GM19099 (cell line): Measurements from ENCODE around the gene PERCC1.

ENCODE experiments used
- POLR2A ChIP-seq: IDR thresholded peaks from 3 replicates; pipeline ENCODE4 v1.6.1; 2011; ENCODE audit warnings: low read depth; ENCODE audit not compliant: insufficient read length; ENCODE audit errors: extremely low read depth

Gene PERCC1

GRCh38 chr16:1475552-1476114 lies 44.8 kb downstream of the PERCC1 start:
- no peak for TF ChIP-seq POLR2A

GRCh38 chr16:1477033-1477432 lies 46.2 kb downstream of the PERCC1 start:
- TF ChIP-seq POLR2A, result no peak

DNA sequence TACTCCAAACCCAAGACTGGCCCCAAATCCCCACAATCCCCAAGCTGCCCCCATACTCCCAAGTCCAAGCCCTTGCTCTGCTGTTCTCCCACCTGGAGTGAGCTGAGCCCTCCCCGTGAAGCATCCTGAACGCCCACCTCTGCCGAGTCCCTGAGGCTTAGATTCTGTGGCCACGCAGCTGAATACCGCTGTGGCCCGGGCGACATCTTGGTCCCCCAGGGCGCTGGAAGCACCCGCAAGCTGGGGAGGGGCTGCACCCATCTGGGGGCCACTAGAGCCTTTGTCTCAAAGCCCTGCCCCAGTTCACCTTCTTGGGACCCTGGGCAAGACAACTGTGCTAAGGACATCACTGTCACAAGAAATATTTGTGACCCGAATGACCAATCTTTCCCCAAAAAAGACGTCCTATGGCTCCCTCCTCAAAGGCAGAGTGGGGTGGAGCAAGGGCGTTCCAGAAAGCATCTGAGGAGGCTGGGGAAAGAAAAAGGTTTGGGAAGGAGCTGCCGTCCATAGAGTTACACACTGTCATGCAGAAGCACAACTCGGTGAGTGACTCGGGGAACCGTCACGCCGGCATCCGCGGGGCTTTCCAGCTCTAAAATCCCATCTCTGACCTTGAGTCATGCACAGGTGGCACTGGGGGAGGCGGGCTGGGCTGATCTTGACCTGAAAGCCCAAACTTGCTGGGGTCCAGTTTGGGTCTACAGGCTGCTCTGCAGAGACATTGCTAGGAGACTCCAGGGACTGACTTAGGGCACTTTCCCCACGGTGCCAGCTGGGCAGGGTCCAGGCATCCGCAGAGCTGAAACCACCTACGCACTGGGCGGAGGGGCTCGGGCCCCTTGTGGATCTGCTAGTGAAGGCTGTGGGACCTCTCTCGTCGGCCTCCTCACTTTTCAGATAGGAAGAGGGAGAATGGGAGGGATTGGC lies 51.3 kb downstream of the PERCC1 start:
- TF ChIP-seq POLR2A, result no peak
